ENCODE data around the gene GPC1.

The GPC1 gene

GRCh38 chr2:240398661-240399267 lies 36.7 kb upstream of the GPC1 start:
- no peak overlapping the region for H3K4me3 ChIP-seq (ENCODE audit: low read length)
- TF ChIP-seq CTCF (IDR thresholded peaks at IDR 0.05; ENCODE audit: insufficient read depth, low read depth, low read length, missing control alignments): no peak
- no peak for DNase-seq (ENCODE audit: low read depth)

- no peak for TF ChIP-seq CTCF (IDR thresholded peaks at IDR 0.05; ENCODE audit: insufficient read depth, low read depth, low read length, missing control alignments)
- no peak for DNase-seq (ENCODE audit: low read depth)
- no peak overlapping the region for H3K4me3 ChIP-seq (ENCODE audit: low read length)
These were observed 35.8 kb upstream of the GPC1 start for GRCh38 chr2:240399419-240400324.

GRCh38 chr2:240400371-240401161 lies 34.9 kb upstream of the GPC1 start:
- H3K4me3 ChIP-seq (ENCODE audit: low read length): no peak overlapping the region
- peak; percentile 14 for DNase-seq (ENCODE audit: low read depth)
- no peak for TF ChIP-seq CTCF (IDR thresholded peaks at IDR 0.05; ENCODE audit: insufficient read depth, low read depth, low read length, missing control alignments)

- DNase-seq (ENCODE audit: low read depth): no peak
- no peak for TF ChIP-seq CTCF (IDR thresholded peaks at IDR 0.05; ENCODE audit: insufficient read depth, low read depth, low read length, missing control alignments)
- no peak overlapping the region for H3K4me3 ChIP-seq (ENCODE audit: low read length)
These were observed 34.2 kb upstream of the GPC1 start for GRCh38 chr2:240401308-240401707.

- TF ChIP-seq CTCF (IDR thresholded peaks at IDR 0.05; ENCODE audit: insufficient read depth, low read depth, low read length, missing control alignments): no peak
- H3K4me3 ChIP-seq (ENCODE audit: low read length): no peak overlapping the region
- DNase-seq (ENCODE audit: low read depth): no peak
These were observed 33.5 kb upstream of the GPC1 start for GRCh38 chr2:240401781-240402551.

GRCh38 chr2:240402566-240403272 lies 32.7 kb upstream of the GPC1 start:
- no peak for DNase-seq (ENCODE audit: low read depth)
- H3K4me3 ChIP-seq (ENCODE audit: low read length): no peak overlapping the region
- TF ChIP-seq CTCF (IDR thresholded peaks at IDR 0.05; ENCODE audit: insufficient read depth, low read depth, low read length, missing control alignments): no peak
